ENCODE measurements around the gene KCNK5.

GRCh38 chr6:39144481-39145173 lies 84.6 kb downstream of the KCNK5 start:
- TF ChIP-seq CTCF (IDR thresholded peaks at IDR 0.05; ENCODE audit: borderline replicate concordance, extremely low read depth, low read length, poor library complexity, severe bottlenecking) (no peak), EZH2 (IDR thresholded peaks at IDR 0.05; ENCODE audit: borderline replicate concordance, low read depth, low read length, severe bottlenecking) (no peak)
